SU-DHL-6 (cell line): Measurements from ENCODE around the gene SOX6.

Source experiments
- H2AFZ ChIP-seq: fragments of 200-600 bp; sonication (generic); 2 replicates; pipeline ENCODE4 v1.6.1; 2014; ENCODE audit warnings: low read depth, mild to moderate bottlenecking, moderate library complexity, mixed read lengths, antibody characterized with exemption, low read length; ENCODE audit not compliant: severe bottlenecking
- H3F3A ChIP-seq: fragments of 200-600 bp; shearing (Covaris generic); 2 replicates; pipeline ENCODE4 v1.6.0; 2016; ENCODE audit warnings: antibody characterized with exemption, mild to moderate bottlenecking; ENCODE audit not compliant: insufficient read depth
- H3K27ac ChIP-seq: fragments of 200-600 bp; sonication (generic); 2 replicates; pipeline ENCODE4 v1.5.1; 2016; ENCODE audit warnings: low read depth, mild to moderate bottlenecking, low read length, moderate library complexity, mixed read lengths
- H3K27me3 ChIP-seq: fragments of 200-600 bp; sonication (generic), shearing (Covaris generic); 2 replicates; pipeline ENCODE4 v1.6.0; 2014; ENCODE audit warnings: mild to moderate bottlenecking, low read length
- H3K36me3 ChIP-seq: fragments of 200-600 bp; sonication (generic); 2 replicates; pipeline ENCODE4 v1.6.1; 2014; ENCODE audit warnings: mild to moderate bottlenecking, low read length, mixed read lengths
- H3K4me2 ChIP-seq: fragments of 300-600, 200-600 bp; shearing (Covaris generic), sonication (generic); 2 replicates; pipeline ENCODE4 v1.6.0; 2014; ENCODE audit warnings: low read length, low read depth, mild to moderate bottlenecking; ENCODE audit not compliant: poor library complexity, severe bottlenecking
- H3K4me3 ChIP-seq: fragments of 200-600 bp; sonication (generic); 2 replicates; pipeline ENCODE4 v1.5.1; 2014; ENCODE audit warnings: antibody characterized with exemption, low read length, mild to moderate bottlenecking, mixed read lengths; ENCODE audit not compliant: insufficient read depth, poor library complexity, severe bottlenecking
- H3K79me2 ChIP-seq: fragments of 200-600 bp; sonication (generic); 2 replicates; pipeline ENCODE4 v1.6.1; 2014; ENCODE audit warnings: mild to moderate bottlenecking, low read length, moderate library complexity; ENCODE audit not compliant: insufficient read depth
- H3K9ac ChIP-seq: fragments of 200-600 bp; sonication (generic); 2 replicates; pipeline ENCODE4 v1.7.0; 2014; ENCODE audit warnings: mild to moderate bottlenecking, low read length
- H3K9me2 ChIP-seq: fragments of 200-600 bp; sonication (generic); replicated peaks from 2 replicates; pipeline ENCODE4 v1.6.1; 2014; ENCODE audit warnings: low read length; ENCODE audit not compliant: insufficient read depth
- H3K9me3 ChIP-seq: fragments of 200-600 bp; sonication (generic); 2 replicates; pipeline ENCODE4 v1.6.1; 2014; ENCODE audit warnings: low read length, mixed read lengths; ENCODE audit not compliant: insufficient read depth
- H4K20me1 ChIP-seq: fragments of 200-600 bp; sonication (generic); 2 replicates; pipeline ENCODE4 v1.6.1; 2014; ENCODE audit warnings: low read depth, mild to moderate bottlenecking, antibody characterized with exemption, low read length, moderate library complexity, mixed read lengths
- CTCF ChIP-seq: fragments of 200-600 bp; sonication (generic); IDR thresholded peaks from one replicate; pipeline ENCODE4 v1.5.1; 2017; ENCODE audit warnings: antibody characterized with exemption, mild to moderate bottlenecking, low read length, moderate library complexity; ENCODE audit not compliant: insufficient read depth, poor library complexity, severe bottlenecking
- EZH2phosphoT487 ChIP-seq: fragments of 200-600 bp; sonication (generic), shearing (Covaris generic); conservative IDR thresholded peaks from 2 replicates; pipeline ENCODE4 v1.6.1; 2018; ENCODE audit warnings: mild to moderate bottlenecking, antibody characterized with exemption, low read length, moderate library complexity, mixed read lengths

The SOX6 gene

DNA sequence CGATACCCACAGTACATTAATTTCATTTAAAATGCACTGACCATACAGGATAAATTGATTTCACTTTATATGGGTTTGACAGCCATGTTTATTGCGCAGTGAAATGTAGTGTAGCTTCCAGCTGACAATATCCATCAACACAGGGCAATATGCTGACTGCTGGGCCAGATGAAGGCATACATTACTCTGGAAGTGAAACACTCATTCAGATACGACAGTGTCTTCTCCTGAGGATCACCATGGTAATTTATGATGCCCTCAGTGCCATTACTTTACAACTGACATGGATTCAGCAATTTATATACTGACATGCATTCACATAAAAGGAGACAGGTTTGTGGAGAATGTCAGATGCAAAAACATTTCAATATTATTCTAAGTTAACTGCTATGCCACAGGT lies 365.1 kb downstream of the SOX6 start:
- no peaks in the 10 kb centered on the region for H4K20me1 ChIP-seq
- H3K4me2 ChIP-seq, result no peak overlapping the region
- H3K36me3 ChIP-seq, result no peaks in the 10 kb centered on the region
- H3K27me3 ChIP-seq, result no peaks in the 10 kb centered on the region
- no peak for TF ChIP-seq EZH2phosphoT487
- H3F3A ChIP-seq, result no peaks in the 10 kb centered on the region
- H3K9ac ChIP-seq, result no peak overlapping the region
- no peaks in the 10 kb centered on the region for H3K9me2 ChIP-seq
- no peak overlapping the region for H3K4me3 ChIP-seq
- H2AFZ ChIP-seq, result no peak overlapping the region
- no peaks in the 10 kb centered on the region for H3K79me2 ChIP-seq
- no peak overlapping the region for H3K27ac ChIP-seq
- no peaks in the 10 kb centered on the region for H3K9me3 ChIP-seq

DNA sequence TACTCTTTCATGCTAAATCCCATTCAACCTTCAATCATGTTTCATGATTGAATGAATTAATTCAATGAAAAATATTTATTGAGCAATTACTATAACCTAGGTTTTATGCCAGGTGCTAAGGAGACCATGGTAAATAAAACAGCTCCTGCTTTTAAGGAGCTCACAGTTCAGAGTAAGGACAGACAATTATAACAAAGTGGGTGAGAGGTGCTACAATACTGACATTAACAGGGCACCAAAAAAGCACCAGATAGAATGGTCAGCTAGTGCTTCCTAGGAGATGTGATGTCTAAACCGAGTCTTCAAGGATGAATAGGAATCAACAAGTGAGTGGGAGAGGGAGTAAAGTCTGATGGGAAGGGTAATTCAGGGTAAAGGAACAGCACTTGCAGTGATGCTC lies 366.7 kb downstream of the SOX6 start:
- no peaks in the 10 kb centered on the region for H3K79me2 ChIP-seq
- H3K27ac ChIP-seq, result no peak overlapping the region

DNA sequence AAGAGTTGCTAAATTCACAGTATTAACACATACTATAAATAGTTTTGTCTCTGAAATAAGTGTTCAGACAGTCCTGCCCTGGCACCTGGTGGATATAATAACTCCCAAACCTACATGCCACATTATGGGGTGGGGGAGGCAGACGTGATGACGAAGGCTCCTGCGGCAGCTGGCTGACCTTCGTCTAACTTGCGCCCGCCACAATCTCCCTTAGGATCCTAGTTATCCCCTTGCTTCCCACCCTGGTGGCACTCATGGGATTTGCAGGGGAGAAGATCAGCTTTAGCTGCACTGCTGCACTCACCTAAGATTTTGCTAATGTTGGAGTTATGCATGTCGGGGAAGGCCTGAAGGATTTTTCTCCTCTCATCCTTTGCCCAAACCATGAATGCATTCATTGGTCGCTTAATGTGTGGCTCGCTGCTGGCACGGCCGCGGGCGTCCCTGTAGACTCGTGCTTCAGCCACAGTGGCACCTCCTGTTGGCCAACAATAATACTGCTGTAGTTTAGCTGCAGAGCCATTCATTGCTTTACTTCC lies 367.6 kb downstream of the SOX6 start:
- Histone ChIP-seq H2AFZ (no peak overlapping the region), H3K4me2 (no peak overlapping the region), H3K9ac (no peak overlapping the region), H3K27me3 (no peaks in the 10 kb centered on the region), H3K9me3 (no peaks in the 10 kb centered on the region), H3K79me2 (no peaks in the 10 kb centered on the region), H3K4me3 (no peak overlapping the region), H3F3A (no peaks in the 10 kb centered on the region), H3K9me2 (no peaks in the 10 kb centered on the region), H3K36me3 (no peaks in the 10 kb centered on the region), H4K20me1 (no peaks in the 10 kb centered on the region), H3K27ac (no peak overlapping the region)
- TF ChIP-seq CTCF, result peak; percentile 11
- TF ChIP-seq EZH2phosphoT487, result no peak

More for the DNA sequence above, 366.7 kb downstream of the SOX6 start:
- no peak for TF ChIP-seq CTCF
- Histone ChIP-seq H3K9me3 (no peaks in the 10 kb centered on the region), H3K4me2 (no peak overlapping the region), H3K27me3 (no peaks in the 10 kb centered on the region), H3F3A (no peaks in the 10 kb centered on the region), H3K9me2 (no peaks in the 10 kb centered on the region), H3K36me3 (no peaks in the 10 kb centered on the region), H3K9ac (no peak overlapping the region), H2AFZ (no peak overlapping the region), H4K20me1 (no peaks in the 10 kb centered on the region), H3K4me3 (no peak overlapping the region)

GRCh38 chr11:15988016-15988550 lies 368.3 kb downstream of the SOX6 start:
- Histone ChIP-seq H3K27ac (no peak overlapping the region), H3K4me2 (no peak overlapping the region), H2AFZ (no peak overlapping the region), H4K20me1 (no peaks in the 10 kb centered on the region), H3K79me2 (no peaks in the 10 kb centered on the region), H3K4me3 (no peak overlapping the region), H3K36me3 (no peaks in the 10 kb centered on the region), H3K27me3 (no peaks in the 10 kb centered on the region), H3F3A (no peaks in the 10 kb centered on the region), H3K9me3 (no peaks in the 10 kb centered on the region), H3K9ac (no peak overlapping the region), H3K9me2 (no peaks in the 10 kb centered on the region)
- TF ChIP-seq CTCF, result no peak
- TF ChIP-seq EZH2phosphoT487, result no peak
